Activated CD4-positive, alpha-beta T cell treated with anti-CD3 and anti-CD28 coated beads, Interleukin-10, Interleukin-2, amounts not matched to agents 100 ng/mL and 50 ng/mL, durations not matched to agents 16 hours and 8 hours (primary cell): ENCODE measurements around the gene LRRC71.

ENCODE experiments used
- DNase-seq: peaks from one replicate; pipeline ENCODE4 v3.0.0-alpha.2; 2020

The LRRC71 gene

DNA sequence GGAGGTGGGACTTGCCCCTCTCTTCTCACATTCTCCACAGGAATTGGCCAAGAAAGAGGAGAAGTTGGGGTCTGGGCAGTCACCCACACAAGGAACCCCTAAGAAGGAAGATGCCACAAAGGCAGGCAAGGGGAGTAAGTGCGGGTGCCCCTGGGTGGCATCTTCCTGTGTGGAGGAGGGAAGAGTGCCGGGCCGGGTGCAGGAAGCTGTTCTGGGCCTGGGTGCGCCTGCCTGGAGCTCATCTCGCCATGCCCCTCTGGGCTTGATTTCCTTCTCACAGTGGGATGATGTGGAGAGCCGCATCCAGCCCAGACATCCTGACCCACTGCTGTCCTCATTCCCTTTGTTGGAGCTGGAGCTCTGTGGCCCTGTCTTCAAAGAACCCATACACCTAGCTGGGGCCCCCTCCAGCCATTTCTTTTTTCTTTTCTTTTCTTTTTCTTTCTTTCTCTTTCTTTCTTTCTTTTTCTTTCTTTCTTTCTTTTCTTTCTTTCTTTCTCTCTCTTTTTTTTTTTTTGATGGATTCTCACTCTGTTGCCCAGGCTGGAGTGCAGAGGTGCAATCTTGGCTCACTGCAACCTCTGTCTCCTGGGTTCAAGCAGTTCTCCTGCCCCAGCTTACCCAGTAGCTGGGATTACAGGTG is 9.3 kb downstream of the LRRC71 start:
- DNase-seq = no peak

DNA sequence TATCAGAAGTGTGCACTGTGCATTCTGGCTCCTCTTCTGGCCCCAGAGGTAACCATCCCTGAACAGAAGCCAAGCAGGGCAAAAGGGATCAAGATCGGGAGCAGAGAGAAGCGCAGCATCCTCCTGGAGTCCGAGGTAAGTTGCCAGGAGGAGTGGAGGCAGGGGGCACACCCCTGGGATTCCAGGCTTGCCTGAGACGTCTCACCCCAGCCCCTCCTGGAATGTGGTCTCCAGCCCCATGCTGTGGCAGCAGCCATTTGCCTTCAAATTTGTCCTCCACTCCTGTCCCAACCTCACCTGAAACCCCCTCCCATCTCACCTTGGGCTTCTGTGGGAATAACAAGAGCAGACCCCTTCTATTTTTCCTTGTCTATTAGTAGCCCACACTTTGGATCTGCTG is 10.1 kb downstream of the LRRC71 start:
- no peak for DNase-seq

DNA sequence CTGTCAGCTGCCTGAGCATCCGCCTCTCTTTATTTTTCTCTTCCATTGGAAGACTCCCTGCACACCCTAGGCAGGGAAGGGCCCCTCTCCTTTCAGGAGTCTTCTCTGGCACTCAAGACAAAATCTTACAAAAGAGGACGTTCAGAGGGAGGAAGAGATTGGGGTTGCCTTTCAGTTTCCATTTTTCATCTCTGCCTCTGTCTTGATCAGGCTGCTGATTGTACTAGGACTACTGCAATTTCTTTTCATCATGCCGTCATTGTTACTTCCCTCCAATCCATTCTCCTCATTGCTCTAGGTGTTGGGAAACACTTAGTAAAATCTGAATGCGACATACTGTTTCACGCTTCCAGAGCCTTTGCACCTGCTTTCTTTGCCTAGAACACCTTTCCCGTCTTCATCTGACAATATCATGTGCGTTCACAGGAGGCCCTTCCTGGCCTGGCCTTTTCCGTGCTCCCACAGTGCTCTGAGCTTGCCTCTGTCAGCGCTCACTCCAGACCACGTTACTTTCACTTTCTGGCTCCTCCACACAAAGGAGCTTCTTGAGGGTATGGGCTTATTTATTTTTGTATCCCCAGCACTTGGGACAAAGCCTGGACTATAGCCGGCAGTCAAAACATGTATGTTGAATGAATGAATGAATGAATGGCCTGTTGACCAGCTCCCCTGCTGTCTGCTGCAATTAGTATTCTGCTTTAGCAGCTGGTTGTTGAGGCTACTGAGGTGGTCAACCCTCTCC is 10.9 kb downstream of the LRRC71 start:
- DNase-seq = no peak

DNA sequence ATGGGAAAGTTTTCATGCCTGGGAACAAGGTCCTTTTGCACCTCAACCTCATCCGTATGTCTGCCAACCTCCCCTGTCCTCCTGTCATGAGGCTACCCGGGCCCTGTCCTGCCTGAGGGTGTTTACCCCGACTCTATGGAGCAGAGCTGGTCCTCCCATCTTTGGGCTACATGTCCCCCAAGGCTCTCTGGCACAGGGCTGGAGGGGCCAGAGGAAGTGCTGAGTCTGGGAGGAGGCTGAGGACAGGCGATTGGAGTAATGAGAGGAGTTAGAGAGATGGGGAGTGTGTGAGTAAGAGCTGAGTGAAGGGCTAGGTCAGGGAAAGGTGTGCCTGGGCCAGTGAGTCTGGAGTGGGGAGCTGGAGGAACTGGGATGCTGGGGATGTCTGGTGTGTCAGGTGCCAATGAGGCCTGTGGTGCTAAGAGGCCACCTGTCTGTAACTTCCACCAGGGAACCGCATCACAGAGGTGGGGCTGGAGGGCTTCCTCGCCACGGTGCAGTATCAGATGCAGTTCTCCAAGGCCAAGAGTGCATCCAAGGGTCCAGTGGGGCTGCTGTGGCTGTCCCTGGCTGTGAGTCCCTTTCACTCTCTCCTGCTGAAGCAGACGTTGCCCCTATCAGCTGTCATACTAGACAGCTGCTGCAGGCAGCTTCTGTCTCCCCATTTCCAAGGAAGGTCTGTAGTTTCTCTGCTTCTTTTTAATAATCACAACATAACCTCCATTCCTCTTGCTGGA is 11.7 kb downstream of the LRRC71 start:
- no peak for DNase-seq

DNA sequence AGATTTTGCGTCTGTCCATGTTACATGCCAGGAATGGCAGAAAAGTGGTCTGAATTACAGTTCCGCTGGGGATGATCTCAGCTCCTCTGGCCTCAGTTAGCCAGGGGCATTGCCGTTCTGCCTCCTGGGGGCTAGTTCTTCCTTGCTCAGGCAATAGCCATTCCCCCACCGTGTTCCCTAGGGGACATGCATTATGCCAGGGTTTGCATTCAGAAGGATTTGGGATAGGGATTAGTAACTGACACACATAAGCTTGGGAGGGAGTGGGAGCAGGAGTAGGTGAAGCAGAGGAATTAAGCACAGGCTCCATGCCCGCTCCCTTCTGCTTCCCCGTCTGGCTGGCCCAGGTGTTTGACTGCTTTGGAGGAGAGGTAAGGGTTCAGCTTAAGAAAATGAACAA is 12.7 kb downstream of the LRRC71 start:
- DNase-seq = no peak

DNA sequence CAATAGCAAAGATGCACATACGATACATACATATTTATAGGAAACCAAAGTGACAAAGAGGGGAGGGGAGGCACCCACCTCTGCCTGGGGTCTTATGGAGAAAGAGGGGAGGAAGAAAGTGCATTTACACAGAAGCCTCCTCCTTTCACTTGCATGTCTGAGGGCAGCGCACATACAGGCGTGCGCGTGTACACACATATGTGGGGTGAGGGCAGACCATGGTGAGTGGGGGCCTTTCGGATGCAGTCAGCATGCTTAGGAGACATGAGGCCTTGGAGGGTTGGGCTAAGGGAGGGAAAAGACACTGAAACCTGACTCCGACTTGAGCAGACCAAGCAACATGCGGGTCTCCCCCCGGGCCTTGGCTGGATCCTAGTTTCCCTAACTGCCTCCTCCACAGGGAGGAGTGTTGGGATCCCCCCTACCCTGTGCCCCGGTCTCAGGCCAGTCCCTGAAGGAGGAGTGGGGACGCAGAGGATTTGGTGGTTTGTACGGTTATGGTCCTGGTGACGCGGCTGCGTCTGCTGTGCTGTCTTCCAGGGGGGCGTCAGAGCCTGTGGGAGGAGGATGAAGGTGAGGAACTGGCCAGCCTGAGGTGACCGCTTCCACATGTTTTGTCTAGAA is 15.2 kb downstream of the LRRC71 start:
- DNase-seq = no peak

DNA sequence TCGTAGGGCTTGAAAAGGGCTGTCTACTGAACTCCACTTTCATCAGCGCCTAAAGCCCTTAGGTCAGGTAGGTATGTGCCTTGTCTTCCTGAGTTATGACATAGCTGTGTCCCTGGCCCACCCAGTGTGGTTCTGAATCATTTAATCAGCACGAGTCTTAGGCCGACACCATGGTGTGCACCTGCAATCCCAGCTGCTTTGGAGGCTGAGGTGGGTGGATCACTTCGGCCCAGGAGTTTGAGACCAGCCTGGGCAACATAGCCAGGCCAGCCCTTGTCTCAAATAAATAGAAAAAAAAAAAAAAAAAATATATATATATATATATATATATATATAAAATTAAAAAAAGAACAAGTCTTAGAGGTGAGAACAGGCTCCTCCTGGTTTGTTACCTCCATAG is 15.8 kb downstream of the LRRC71 start:
- no peak for DNase-seq

DNA sequence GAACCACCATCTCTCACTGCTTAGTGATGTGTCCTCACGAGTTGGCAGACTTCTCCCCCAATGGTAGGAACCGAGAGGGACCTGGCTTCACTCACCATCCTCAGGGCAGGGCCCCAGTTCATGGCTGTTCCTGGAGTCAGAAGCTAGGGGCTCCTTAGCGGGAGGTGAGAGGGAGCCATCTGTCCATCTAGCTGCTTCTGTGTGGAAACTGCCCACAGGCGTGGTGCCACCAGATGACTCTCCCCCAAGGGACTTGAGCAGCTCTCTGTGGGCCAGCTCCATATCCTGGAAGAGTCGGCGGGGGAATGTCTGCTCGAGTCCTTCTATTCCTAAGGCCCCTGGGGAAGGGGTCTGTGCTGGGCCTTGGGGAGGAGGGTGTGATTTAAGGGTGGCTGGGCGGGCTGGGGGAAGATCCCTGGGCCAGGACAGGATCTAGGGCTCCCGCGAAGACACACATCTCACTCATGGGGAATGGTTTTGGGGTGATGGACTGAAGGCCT is 16.3 kb downstream of the LRRC71 start:
- no peak for DNase-seq

DNA sequence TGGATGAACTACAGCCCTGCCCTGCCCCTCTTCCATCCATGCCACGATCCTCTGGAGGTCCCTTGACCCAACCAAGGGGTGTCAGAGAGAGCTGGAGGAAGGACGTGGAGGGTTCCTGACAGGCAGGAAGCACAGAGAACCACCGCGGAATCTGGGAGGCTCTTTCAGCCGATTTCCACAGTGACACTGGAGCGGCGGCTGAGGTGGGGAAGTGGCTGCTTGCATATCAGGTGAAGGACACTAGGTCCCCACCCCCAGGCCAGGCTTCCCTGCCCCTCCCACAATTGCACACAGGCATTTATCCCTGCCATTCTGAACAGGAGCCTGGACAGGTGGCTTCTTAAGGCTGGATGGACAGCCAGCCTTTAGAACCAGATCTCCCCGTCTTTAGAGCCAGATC is 17.5 kb downstream of the LRRC71 start:
- no peak for DNase-seq

DNA sequence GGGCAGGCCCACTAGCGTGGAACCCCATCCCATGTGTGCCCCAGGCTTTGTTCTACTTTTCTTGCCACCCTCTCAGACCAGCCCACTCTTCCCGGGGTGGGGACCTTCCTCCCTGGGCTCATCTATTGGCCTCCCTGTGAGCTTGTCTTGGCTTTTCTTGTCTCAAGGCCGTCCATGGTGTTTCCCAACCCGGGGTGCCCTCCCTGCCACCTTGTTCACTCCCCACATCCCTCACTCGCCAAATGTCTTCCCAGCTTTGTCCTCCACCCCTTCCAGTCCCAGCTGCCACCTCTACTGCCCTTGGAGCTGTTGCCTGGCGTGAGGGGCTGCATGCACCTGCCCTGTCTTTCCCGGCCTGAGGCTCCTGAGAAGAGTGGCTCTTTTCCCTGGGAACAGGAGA is 18.4 kb downstream of the LRRC71 start:
- no peak for DNase-seq

DNA sequence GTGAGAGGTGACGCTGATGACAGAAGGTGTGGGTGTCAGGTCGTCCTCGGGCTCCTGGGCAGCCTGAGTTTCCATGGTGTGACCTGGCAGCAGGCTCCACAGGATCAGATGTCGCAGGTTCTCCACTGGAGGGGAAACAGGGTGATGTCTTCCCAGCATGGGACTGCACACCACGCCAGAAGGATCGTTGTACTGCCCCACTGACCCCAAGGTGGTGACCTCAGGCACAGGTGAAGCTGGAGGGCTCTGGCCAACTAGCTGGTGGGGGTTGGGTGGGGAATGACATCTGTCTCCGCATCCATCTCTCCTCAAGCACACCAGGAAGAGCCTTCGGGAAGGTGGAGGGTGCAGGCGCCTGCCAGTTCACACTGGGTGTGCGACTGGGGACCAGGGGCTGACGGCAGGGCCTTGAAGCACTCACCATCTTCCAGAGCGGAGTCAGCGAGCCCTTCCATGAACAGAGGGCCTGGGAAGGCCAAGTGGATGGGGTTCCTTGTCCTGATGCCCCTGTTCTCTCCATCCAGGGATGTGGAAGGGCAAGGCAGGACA is 19.4 kb downstream of the LRRC71 start:
- no peak for DNase-seq

DNA sequence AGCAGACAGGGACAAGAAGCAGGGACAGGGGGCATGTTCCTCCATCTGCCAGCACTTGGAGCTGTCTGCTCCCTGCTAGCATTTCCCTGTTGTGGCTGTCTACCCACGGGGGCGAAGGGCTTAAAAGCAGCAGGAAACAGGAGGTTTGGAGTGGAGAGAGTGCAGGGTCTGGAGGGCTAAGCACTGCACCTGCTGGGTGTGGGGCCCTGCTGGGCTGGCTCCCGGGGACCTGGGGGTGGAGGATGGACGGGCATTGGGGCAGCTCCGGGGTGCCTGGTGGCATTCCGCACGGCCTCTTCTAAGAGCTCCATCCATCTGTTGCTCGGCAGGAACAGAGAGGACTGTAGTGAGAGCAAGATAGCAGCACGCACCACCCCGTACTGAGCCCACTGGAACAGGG is 21.2 kb downstream of the LRRC71 start:
- DNase-seq = no peak

DNA sequence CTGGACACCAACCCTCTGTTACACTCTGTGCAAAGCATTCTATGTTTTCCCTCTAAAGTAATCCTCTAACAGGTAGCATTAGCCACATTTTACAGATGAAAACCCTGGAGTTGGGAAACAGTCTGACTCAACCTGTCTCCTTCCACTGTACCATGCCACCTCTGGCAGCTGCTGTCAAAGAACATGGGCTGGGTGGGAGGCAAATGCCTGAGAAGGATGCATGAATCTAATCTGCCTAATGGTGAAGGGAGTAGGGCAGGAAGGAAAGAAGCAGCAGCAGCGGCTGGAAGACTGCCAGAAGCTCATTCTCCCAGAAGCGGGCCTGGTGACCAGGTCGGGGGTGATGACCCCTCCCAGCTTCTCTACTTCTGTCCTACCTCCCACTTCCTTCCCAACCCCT is 21.7 kb downstream of the LRRC71 start:
- DNase-seq = no peak

DNA sequence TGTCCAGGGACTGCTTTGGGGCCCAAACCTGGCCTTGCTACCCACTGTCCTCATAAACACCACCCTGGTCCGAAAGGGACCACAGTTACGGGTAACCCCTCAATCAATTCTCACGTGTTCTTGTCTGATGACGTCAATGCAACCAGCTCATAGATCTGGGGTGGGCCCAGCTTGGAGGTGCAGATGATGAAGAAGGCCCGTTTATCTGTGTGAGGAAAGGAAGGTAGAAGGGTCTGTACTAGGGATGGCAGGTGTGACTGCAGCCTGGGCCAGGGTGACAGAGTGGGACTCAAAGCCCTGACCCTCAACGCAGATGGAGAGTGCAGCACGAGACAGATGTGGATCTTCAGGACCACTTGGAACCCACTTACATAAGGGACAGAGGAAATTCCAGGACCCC is 22.1 kb downstream of the LRRC71 start:
- DNase-seq = no peak

DNA sequence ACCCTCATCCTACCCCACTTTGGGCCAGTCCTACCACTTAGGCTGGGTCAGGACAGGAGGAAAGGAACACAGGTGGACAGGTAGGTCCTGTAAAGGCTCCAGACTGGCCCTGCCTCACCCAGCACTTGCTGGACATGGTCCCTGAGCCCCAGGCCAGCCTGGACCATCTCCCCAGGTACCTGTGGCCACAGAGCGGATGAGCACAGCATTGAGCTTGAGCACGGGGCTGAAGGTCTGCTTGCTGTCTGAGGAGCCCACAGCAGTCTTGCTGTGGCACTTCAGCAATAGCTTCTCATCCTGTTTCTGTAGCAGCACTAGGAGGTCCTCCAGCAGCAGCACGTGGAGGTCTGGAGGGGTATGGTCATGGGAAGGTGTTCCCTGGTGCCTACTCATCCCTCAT is 23.3 kb downstream of the LRRC71 start:
- DNase-seq = no peak

DNA sequence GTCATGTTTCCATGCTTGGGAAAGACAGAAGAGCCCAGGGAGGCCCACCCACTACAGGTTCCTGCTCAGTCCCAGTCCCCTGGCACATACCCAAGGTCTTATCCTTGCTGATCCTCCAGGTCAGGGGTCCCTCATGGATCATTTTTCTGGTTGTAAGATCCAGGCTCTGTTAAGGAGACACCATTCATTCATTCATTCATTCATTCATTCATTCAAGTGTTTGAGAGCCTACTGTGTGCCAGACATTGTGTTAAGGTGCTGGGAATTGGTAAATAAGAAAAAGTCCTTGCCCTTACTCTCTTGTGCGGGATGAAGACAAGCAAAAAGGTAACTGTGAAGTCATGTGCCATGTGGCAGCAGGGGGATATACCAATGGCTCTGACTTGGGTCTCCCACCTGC is 23.8 kb downstream of the LRRC71 start:
- no peak for DNase-seq

DNA sequence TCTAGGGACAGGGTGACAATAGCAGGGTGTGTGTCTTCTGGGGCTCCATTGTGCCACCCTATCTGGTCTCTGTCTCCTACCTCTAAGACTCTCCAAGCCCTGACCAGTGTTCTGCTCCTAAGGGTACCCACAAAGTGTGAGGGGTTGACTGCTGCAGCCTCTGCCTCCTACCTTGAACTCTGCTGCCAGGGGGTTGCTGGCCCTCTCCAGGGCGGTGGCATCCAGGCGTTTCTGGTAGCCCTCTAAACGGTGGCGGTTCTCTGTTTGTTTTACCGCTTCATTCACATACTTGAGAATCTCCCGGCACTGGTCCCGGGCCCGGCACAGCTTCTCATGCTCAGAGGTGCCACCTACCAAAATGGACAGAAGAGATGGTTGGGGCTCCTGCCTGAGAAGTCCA is 24.4 kb downstream of the LRRC71 start:
- DNase-seq = no peak

DNA sequence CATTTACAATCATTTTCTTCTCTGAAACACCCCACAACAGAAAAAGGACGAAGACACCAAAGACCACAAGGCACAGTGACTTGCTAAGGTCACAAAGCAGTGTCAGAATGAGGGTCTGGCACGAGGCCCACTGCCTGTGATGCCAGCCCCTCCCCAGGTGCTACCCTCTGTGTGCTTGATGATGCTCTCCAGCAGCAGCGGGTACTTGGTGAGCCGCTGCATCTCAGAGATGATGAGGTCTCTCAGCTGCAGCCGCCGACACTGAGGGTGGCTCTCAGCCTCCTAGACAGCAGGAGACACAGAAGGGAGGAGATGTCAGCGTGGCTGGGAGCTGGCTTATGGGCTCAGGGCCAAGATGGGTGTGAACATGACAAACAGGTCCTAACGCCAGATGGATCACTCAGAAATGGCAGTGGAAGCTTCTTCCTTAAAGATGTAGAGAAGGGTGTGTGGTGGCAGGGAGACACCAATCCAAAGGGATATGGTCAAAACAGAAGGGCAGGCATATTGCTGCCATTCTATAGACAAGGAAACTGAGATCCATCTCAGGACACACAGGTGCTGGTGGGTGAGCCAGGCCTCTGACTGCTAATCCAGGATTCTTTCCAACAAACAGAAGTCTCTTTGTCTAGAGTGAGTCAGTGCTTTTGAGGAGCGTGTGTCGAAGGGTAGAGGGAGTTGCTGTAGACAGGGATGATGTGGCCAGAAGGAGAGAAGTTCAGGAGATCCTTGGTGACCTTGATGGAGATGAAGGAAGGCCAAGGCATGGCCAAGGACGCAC is 25.6 kb downstream of the LRRC71 start:
- no peak for DNase-seq

DNA sequence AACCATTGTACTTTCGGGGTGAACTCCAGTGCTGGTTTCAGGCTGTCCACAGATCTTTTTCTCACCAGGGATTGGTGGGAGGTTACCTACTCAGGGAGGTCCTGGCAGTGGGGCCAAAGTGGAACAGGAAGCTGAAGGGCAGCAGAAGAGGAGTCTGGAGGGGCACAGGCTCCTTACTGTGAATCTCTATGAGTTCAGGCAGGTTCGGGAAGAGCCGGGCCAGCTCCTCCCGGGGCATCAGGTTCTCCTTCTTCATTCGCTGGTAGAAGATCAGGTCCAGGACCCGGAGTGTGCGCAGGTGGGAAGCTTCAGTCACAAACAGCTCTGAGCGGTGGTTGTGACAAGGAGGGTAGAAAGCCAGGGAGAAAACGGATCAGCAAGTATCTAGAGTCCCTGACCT is 26.7 kb downstream of the LRRC71 start:
- no peak for DNase-seq

DNA sequence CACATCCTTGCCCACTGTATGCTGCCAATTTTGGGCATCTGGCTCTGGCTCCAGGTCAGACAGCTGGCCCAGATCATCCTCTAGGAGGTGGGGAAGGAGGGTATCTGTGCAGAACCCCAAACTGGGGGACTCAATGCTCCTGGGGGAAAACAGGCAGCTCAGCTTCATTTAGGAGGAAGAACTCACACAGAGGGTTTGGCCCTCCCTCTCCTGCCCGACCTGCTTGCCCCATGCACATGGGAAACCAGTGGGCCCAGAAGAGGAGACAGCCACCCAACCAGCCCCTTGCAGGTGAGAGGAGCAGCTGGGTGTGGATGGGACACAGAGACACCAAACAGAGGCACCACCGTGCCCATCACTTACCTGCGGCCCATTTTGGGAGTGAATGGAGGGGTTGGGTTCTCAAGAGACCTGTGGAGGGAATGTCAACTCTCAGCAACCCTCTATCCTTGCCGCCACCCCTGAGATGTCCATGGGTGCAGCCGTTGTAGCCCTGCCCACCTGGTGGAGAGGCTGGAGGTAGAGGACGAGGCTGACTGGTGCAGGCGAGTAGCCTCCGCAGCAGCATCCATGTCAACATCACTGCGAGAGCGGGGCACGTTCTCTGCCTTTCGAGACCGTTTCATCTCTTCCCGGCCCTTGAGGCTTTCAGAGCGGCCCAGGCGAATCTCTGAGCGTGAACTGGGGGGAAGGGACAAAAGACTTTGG is 27.5 kb downstream of the LRRC71 start:
- DNase-seq = no peak

DNA sequence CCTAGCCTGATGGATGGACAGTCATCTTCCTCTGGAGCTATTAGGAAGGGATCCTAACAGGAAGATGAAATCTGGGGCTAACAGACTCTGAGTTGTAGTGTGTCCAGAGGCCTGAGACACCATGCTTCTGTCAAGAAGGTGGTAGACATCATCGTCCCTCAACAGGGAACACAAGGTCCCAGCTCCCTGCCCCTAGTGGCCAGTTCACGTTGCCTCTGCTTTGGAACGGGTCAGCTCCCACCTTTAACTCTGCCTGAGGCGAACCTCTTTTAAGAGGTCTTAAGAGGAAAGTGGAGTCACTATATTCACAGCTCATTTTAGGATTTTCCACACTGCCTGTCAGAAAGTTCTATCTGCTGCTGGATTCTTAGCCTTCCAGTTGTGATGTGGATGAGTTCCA is 28.3 kb downstream of the LRRC71 start:
- no peak for DNase-seq

DNA sequence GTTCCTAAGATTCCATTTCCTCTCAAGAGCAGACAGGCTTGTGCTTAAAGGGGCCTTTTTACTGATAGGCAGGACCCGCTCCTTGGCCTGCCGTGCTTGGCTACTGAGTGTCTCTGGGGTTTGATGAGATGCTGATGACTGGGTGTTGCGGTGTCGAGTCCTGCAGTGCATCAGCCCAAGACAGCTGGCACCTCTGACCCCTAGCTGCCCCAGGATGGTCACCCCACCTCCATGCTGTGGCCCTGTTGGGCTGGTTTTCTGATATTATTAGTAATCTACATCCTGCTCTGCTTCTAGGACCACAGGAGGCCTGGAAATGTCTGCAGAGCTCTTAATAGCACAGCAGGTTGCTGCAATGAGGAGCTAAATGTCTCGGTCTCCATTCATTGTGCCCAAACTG is 28.7 kb downstream of the LRRC71 start:
- no peak for DNase-seq
